Subcutaneous abdominal adipose tissue (tissue), 5 donors: ENCODE results near the gene WSCD1.

ENCODE experiments used
- H3K27ac ChIP-seq: one replicate; pipeline ENCODE4 v1.7.0; 2013; ENCODE audit warnings: low read depth, mild to moderate bottlenecking, inconsistent platforms, low read length, moderate library complexity
- H3K27me3 ChIP-seq, 5 donors: one replicate each; pipeline ENCODE4 v1.7.0; 2013; ENCODE audit warnings: low read length in 5 of 5, inconsistent platforms in 1 of 5; ENCODE audit not compliant: control insufficient read depth in 5 of 5, insufficient read depth in 4 of 5
- H3K36me3 ChIP-seq, 5 donors: one replicate each; pipeline ENCODE4 v1.7.0; 2013; ENCODE audit warnings: low read length in 5 of 5; ENCODE audit not compliant: control insufficient read depth in 5 of 5, insufficient read depth in 5 of 5
- H3K4me1 ChIP-seq, 5 donors: one replicate each; pipeline ENCODE4 v1.7.0; 2013; ENCODE audit warnings: low read length in 5 of 5, mild to moderate bottlenecking in 3 of 5, moderate library complexity in 1 of 5; ENCODE audit not compliant: control insufficient read depth in 5 of 5, insufficient read depth in 5 of 5
- H3K4me3 ChIP-seq, 5 donors: one replicate each; pipeline ENCODE4 v1.7.0; 2013; ENCODE audit warnings: low read length in 5 of 5, low read depth in 1 of 5
- H3K9ac ChIP-seq, 5 donors: one replicate each; pipeline ENCODE4 v1.7.0; 2013; ENCODE audit warnings: low read length in 5 of 5, mild to moderate bottlenecking in 4 of 5, moderate library complexity in 3 of 5
- H3K9me3 ChIP-seq, 5 donors: one replicate each; pipeline ENCODE4 v1.7.0; 2013; ENCODE audit warnings: low read length in 5 of 5; ENCODE audit not compliant: control insufficient read depth in 5 of 5
- donor health status: healthy.
- donor health status: healthy.
- donor health status: healthy.
- donor health status: healthy.
- donor health status: healthy.

The WSCD1 gene

GRCh38 chr17:6069539-6070429, at the start of gene WSCD1:
TSS of gene WSCD1 (plus strand) at chr17:6070379. CDS start at chr17:6080659, 10,280 bp downstream.
- Histone ChIP-seq H3K4me3 (peak within 1 kb of the TSS; percentile 60 to 75 (median 71)), H3K27me3 (peaks cover 9 to 44% (median 29%) of the 10 kb centered on the region in 5 donors), H3K9me3 (no peaks in the 10 kb centered on the region), H3K27ac (no peak within 1 kb of the TSS), H3K4me1 (peaks cover 5 to 20% (median 15%) of the 10 kb centered on the region in 5 donors), H3K36me3 (no peaks in the 10 kb centered on the region), H3K9ac (peak within 1 kb of the TSS in 2 of 5 donors; percentile 16 to 43)

GRCh38 chr17:6021011-6021400, 49.2 kb upstream of the WSCD1 start:
- H3K27me3 ChIP-seq = peaks cover 0 to 9% (median 3%) of the 10 kb centered on the region in 5 donors
- H3K27ac ChIP-seq = no peak overlapping the region
- no peaks in the 10 kb centered on the region for H3K36me3 ChIP-seq

DNA sequence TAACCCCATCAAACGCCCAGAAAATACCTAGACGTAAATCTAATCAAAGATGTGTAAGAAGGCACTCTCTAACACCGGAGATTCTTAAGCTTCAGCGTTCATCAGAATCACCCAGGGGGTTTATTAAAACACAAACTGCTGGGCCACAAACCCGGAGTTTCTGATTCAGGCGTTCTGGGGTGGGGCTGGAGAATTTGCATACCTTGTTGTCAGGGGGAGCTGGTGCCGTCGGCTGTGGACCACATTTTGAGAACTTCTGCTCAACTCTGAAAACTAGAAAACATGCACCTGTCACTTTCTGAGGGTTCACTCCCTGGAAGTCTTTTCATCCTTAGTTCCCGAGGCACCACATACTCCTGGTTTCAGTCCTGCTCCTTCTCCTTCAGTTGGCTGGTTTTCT, 48.6 kb upstream of the WSCD1 start:
- H3K27ac ChIP-seq = no peak overlapping the region
- no peaks in the 10 kb centered on the region for H3K9me3 ChIP-seq
- no peak overlapping the region for H3K9ac ChIP-seq
- H3K36me3 ChIP-seq = no peaks in the 10 kb centered on the region
- peaks cover 0 to 12% (median 3%) of the 10 kb centered on the region in 5 donors for H3K27me3 ChIP-seq
- H3K4me1 ChIP-seq = no peaks in the 10 kb centered on the region
- no peak overlapping the region for H3K4me3 ChIP-seq

More at GRCh38 chr17:6021011-6021400, 49.2 kb upstream of the WSCD1 start:
- Histone ChIP-seq H3K9me3 (no peaks in the 10 kb centered on the region), H3K4me1 (no peaks in the 10 kb centered on the region), H3K9ac (no peak overlapping the region), H3K4me3 (no peak overlapping the region)

- no peaks in the 10 kb centered on the region for H3K36me3 ChIP-seq
- peaks cover 3 to 19% (median 7%) of the 10 kb centered on the region in 5 donors for H3K27me3 ChIP-seq
- H3K4me1 ChIP-seq = no peaks in the 10 kb centered on the region
- no peaks in the 10 kb centered on the region for H3K9me3 ChIP-seq
- H3K27ac ChIP-seq = no peak overlapping the region
- H3K4me3 ChIP-seq = no peak overlapping the region
- H3K9ac ChIP-seq = no peak overlapping the region
These were observed 46.9 kb upstream of the WSCD1 start for GRCh38 chr17:6023036-6023831.

- no peaks in the 10 kb centered on the region for H3K9me3 ChIP-seq
- no peak overlapping the region for H3K4me3 ChIP-seq
- H3K9ac ChIP-seq = no peak overlapping the region
- H3K27me3 ChIP-seq = peaks cover 0 to 17% (median 7%) of the 10 kb centered on the region in 5 donors
- H3K27ac ChIP-seq = no peak overlapping the region
- no peaks in the 10 kb centered on the region for H3K36me3 ChIP-seq
- H3K4me1 ChIP-seq = no peaks in the 10 kb centered on the region
These were observed 45.6 kb upstream of the WSCD1 start for GRCh38 chr17:6024576-6024975.

- Histone ChIP-seq H3K9ac (no peak overlapping the region), H3K36me3 (no peaks in the 10 kb centered on the region), H3K4me1 (no peaks in the 10 kb centered on the region), H3K4me3 (no peak overlapping the region), H3K27ac (no peak overlapping the region), H3K9me3 (no peaks in the 10 kb centered on the region), H3K27me3 (peaks cover 0 to 16% (median 7%) of the 10 kb centered on the region in 5 donors)
These were observed 42.7 kb upstream of the WSCD1 start for GRCh38 chr17:6027342-6028024.

GRCh38 chr17:6028294-6028693, 41.9 kb upstream of the WSCD1 start:
- Histone ChIP-seq H3K9me3 (no peaks in the 10 kb centered on the region), H3K27ac (no peak overlapping the region), H3K27me3 (peaks cover 3 to 18% (median 8%) of the 10 kb centered on the region in 5 donors), H3K36me3 (no peaks in the 10 kb centered on the region), H3K4me1 (no peaks in the 10 kb centered on the region), H3K4me3 (no peak overlapping the region), H3K9ac (no peak overlapping the region)

DNA sequence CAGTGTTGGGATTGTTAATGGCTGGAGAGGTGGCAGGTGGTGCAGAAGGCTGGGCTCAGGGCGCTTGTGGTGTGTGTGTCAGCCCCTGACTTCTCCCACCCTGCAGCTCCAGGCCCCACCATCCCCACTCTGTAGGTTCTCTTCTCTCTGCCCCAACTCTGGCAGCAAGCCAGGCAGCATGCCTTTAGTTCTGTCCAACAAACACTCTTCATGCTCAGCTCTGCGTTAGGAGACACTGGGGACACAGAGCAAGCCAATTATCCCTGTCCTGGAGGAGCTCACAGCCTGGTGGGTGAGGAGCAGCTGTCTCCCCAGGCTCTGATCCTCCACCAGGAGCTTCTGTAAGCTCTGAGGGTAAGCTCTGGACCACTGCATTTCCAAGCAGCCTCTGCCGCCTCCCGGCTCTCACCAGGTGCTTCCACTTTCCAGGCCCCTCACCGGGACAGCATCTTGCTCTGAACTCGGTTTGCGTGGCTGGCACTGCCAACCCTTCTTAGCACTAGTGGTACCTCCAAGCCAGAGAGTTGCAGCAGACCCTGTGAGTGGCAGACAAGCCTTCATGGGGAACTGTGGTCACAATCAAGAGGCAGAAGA, 34.3 kb upstream of the WSCD1 start:
- Histone ChIP-seq H3K9ac (no peak overlapping the region), H3K36me3 (no peaks in the 10 kb centered on the region), H3K4me3 (no peak overlapping the region), H3K4me1 (no peaks in the 10 kb centered on the region), H3K9me3 (no peaks in the 10 kb centered on the region), H3K27ac (no peak overlapping the region), H3K27me3 (peaks cover 5 to 19% (median 11%) of the 10 kb centered on the region in 5 donors)

DNA sequence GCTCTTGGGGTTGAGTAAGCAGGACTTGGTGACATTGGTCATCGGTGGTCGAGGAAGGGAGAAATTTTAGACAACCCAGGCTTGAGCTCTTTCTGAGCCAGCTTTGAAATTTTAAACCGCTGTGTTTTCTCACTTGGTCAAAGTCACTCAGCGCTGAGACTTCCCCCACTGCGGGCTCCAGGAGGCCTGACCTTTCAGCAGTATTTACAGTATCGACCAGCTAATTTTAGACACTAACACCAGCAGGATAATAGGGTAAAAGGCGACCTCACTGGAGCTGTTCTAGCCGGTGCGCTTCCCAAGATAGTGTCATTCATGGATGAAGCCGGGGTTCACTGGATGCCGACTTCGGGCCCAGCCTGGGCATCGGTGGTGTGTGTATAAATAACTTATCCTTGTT, 29.7 kb upstream of the WSCD1 start:
- Histone ChIP-seq H3K9me3 (peaks cover 0 to 3% (median 0%) of the 10 kb centered on the region in 5 donors), H3K27me3 (peaks cover 3 to 7% (median 6%) of the 10 kb centered on the region in 5 donors), H3K4me3 (no peak overlapping the region), H3K9ac (no peak overlapping the region), H3K36me3 (no peaks in the 10 kb centered on the region), H3K4me1 (no peaks in the 10 kb centered on the region), H3K27ac (no peak overlapping the region)
